ENCODE measurements around the gene TUBB.
"Not testable (repeated sequence)": the region's sequence is repeated elsewhere in the genome, so short reads cannot be mapped to it uniquely, and the experiment has no call there.

Gene TUBB

GRCh38 chr6:30750379-30750668, 30.2 kb downstream of the TUBB start:
- H4K20me1 ChIP-seq (ENCODE audit: insufficient read depth, low read length, poor library complexity, severe bottlenecking): no peaks in the 10 kb centered on the region
- no peaks in the 10 kb centered on the region for H3K27me3 ChIP-seq (ENCODE audit: insufficient read depth, low read length, poor library complexity, severe bottlenecking)
- TF ChIP-seq CTCF (conservative IDR thresholded peaks at IDR 0.05; ENCODE audit: low read length) (no peak), EZH2phosphoT487 (IDR thresholded peaks at IDR 0.05; ENCODE audit: borderline replicate concordance) (no peak)
- H3K4me3 ChIP-seq (ENCODE audit: low read length, poor library complexity, severe bottlenecking): no peak overlapping the region
- H3K79me2 ChIP-seq (ENCODE audit: insufficient read depth, low read length): no peaks in the 10 kb centered on the region
- no peak overlapping the region for H3K4me2 ChIP-seq (ENCODE audit: low read depth, low read length, poor library complexity, severe bottlenecking)
- no peaks in the 10 kb centered on the region for H3K4me1 ChIP-seq (ENCODE audit: insufficient read depth, low read length, poor library complexity, severe bottlenecking)
- no peaks in the 10 kb centered on the region for H3K36me3 ChIP-seq (ENCODE audit: insufficient read depth, low read length)
- H3K9ac ChIP-seq (ENCODE audit: low read depth, low read length, poor library complexity, severe bottlenecking): no peak overlapping the region
- no peaks in the 10 kb centered on the region for H3F3A ChIP-seq (ENCODE audit: low read depth)
- H3K9me2 ChIP-seq (replicated peaks; ENCODE audit: low read depth, low read length): no peaks in the 10 kb centered on the region
- no peaks in the 10 kb centered on the region for H3K9me3 ChIP-seq (ENCODE audit: insufficient read depth, low read depth, low read length)
- H2AFZ ChIP-seq (ENCODE audit: low read length): no peak overlapping the region

- Histone ChIP-seq H3K79me2 (ENCODE audit: insufficient read depth, low read length) (no peaks in the 10 kb centered on the region), H3K4me2 (ENCODE audit: low read depth, low read length, poor library complexity, severe bottlenecking) (no peak overlapping the region), H3K4me1 (ENCODE audit: insufficient read depth, low read length, poor library complexity, severe bottlenecking) (no peaks in the 10 kb centered on the region), H3K9ac (ENCODE audit: low read depth, low read length, poor library complexity, severe bottlenecking) (no peak overlapping the region), H3K36me3 (ENCODE audit: insufficient read depth, low read length) (no peaks in the 10 kb centered on the region), H4K20me1 (ENCODE audit: insufficient read depth, low read length, poor library complexity, severe bottlenecking) (no peaks in the 10 kb centered on the region), H3K9me2 (replicated peaks; ENCODE audit: low read depth, low read length) (no peaks in the 10 kb centered on the region), H3F3A (ENCODE audit: low read depth) (no peaks in the 10 kb centered on the region), H3K4me3 (ENCODE audit: low read length, poor library complexity, severe bottlenecking) (no peak overlapping the region), H3K9me3 (ENCODE audit: insufficient read depth, low read depth, low read length) (no peaks in the 10 kb centered on the region), H2AFZ (ENCODE audit: low read length) (no peak overlapping the region), H3K27me3 (ENCODE audit: insufficient read depth, low read length, poor library complexity, severe bottlenecking) (no peaks in the 10 kb centered on the region)
- TF ChIP-seq EZH2phosphoT487 (IDR thresholded peaks at IDR 0.05; ENCODE audit: borderline replicate concordance) (no peak), CTCF (conservative IDR thresholded peaks at IDR 0.05; ENCODE audit: low read length) (no peak)
These were observed 32.2 kb downstream of the TUBB start for GRCh38 chr6:30752157-30752927.

- Histone ChIP-seq H2AFZ (ENCODE audit: low read length) (no peak overlapping the region), H3K27me3 (ENCODE audit: insufficient read depth, low read length, poor library complexity, severe bottlenecking) (no peaks in the 10 kb centered on the region), H3K9me3 (ENCODE audit: insufficient read depth, low read depth, low read length) (no peaks in the 10 kb centered on the region), H3F3A (ENCODE audit: low read depth) (no peaks in the 10 kb centered on the region), H3K9me2 (replicated peaks; ENCODE audit: low read depth, low read length) (no peaks in the 10 kb centered on the region), H3K36me3 (ENCODE audit: insufficient read depth, low read length) (no peaks in the 10 kb centered on the region), H3K4me1 (ENCODE audit: insufficient read depth, low read length, poor library complexity, severe bottlenecking) (no peaks in the 10 kb centered on the region), H3K4me2 (ENCODE audit: low read depth, low read length, poor library complexity, severe bottlenecking) (no peak overlapping the region), H4K20me1 (ENCODE audit: insufficient read depth, low read length, poor library complexity, severe bottlenecking) (no peaks in the 10 kb centered on the region), H3K9ac (ENCODE audit: low read depth, low read length, poor library complexity, severe bottlenecking) (no peak overlapping the region), H3K4me3 (ENCODE audit: low read length, poor library complexity, severe bottlenecking) (no peak overlapping the region), H3K79me2 (ENCODE audit: insufficient read depth, low read length) (no peaks in the 10 kb centered on the region)
- TF ChIP-seq EZH2phosphoT487 (IDR thresholded peaks at IDR 0.05; ENCODE audit: borderline replicate concordance) (no peak), CTCF (conservative IDR thresholded peaks at IDR 0.05; ENCODE audit: low read length) (no peak)
These were observed 34.5 kb downstream of the TUBB start for GRCh38 chr6:30754631-30755030.

- not testable (repeated sequence) for H3K4me2 ChIP-seq (ENCODE audit: low read depth, low read length, poor library complexity, severe bottlenecking); H3K4me1 ChIP-seq (ENCODE audit: insufficient read depth, low read length, poor library complexity, severe bottlenecking); H3F3A ChIP-seq (ENCODE audit: low read depth); H3K4me3 ChIP-seq (ENCODE audit: low read length, poor library complexity, severe bottlenecking); H3K79me2 ChIP-seq (ENCODE audit: insufficient read depth, low read length); H3K36me3 ChIP-seq (ENCODE audit: insufficient read depth, low read length); H3K9ac ChIP-seq (ENCODE audit: low read depth, low read length, poor library complexity, severe bottlenecking); H2AFZ ChIP-seq (ENCODE audit: low read length); H4K20me1 ChIP-seq (ENCODE audit: insufficient read depth, low read length, poor library complexity, severe bottlenecking); H3K9me2 ChIP-seq (replicated peaks; ENCODE audit: low read depth, low read length); H3K27me3 ChIP-seq (ENCODE audit: insufficient read depth, low read length, poor library complexity, severe bottlenecking); H3K9me3 ChIP-seq (ENCODE audit: insufficient read depth, low read depth, low read length)
These were observed 36.4 kb downstream of the TUBB start for GRCh38 chr6:30756405-30757003.

Data from Loucy (cell line).